Activated B cell treated with CpG ODN at 0.5 μM for 24 hours (primary cell): ENCODE data around the gene AP2M1. TPM values are rescaled to one million over a fixed set of nuclear protein-coding genes. Genes with fewer than 3 reads are reported as not detected.
A peak's percentile ranks its signal among the peaks of the same experiment; 100 is the strongest.

Source experiments
- ATAC-seq: fragments of 200-7000 bp; cut with Tn5 transposase; one replicate; pipeline ENCODE4 v1.10.0; 2021; ENCODE audit warnings: low read depth, mild to moderate bottlenecking, moderate library complexity
- CTCF ChIA-PET: fragments of 350-600 bp; sonication (Branson Sonifier 250); formaldehyde crosslinking; loops from one replicate; lab custom pipeline; 2021; ENCODE audit warnings: antibody characterized with exemption; lab: Charles Lee
- POLR2A ChIA-PET: fragments of 350-600 bp; sonication (Branson Sonifier 250); formaldehyde crosslinking; loops from one replicate; lab custom pipeline; 2021; ENCODE audit warnings: antibody characterized with exemption; lab: Charles Lee
- DNase-seq: peaks from one replicate; pipeline ENCODE4 v3.0.0; 2022
- H3K27ac Mint-ChIP-seq: one replicate; pipeline ENCODE4 v1.8.0; 2020; ENCODE audit warnings: mixed read lengths
- H3K27me3 Mint-ChIP-seq: one replicate; pipeline ENCODE4 v1.8.0; 2021; ENCODE audit warnings: mixed read lengths
- H3K36me3 Mint-ChIP-seq: one replicate; pipeline ENCODE4 v1.8.0; 2021; ENCODE audit warnings: low read depth, mixed read lengths
- H3K4me1 Mint-ChIP-seq: one replicate; pipeline ENCODE4 v1.8.0; 2021; ENCODE audit warnings: mixed read lengths
- H3K4me3 Mint-ChIP-seq: one replicate; pipeline ENCODE4 v1.8.0; 2020; ENCODE audit warnings: mild to moderate bottlenecking, mixed read lengths
- H3K9me3 Mint-ChIP-seq: one replicate; pipeline ENCODE4 v1.8.0; 2020; ENCODE audit warnings: mixed read lengths
- intact Hi-C: fragments of 100-400 bp; cut with micrococcal nuclease; formaldehyde crosslinking; loops from one replicate; pipeline ENCODE4 v1.15.1; 2024
- total RNA-seq: library from RNA; stranded (reverse); gene quantifications from 2 replicates; pipeline ENCODE4 v1.2.3, GENCODE V29; 2022
- TF ChIP-seq, protein P1 (sequence below): fragments of 200-600 bp; IDR thresholded peaks from one replicate; pipeline ENCODE4 v1.8.0; 2022; ENCODE audit warnings: antibody characterized with exemption, mild to moderate bottlenecking

The AP2M1 gene
- total RNA-seq, 1 donor from 2014 or later: 169 TPM

DNA sequence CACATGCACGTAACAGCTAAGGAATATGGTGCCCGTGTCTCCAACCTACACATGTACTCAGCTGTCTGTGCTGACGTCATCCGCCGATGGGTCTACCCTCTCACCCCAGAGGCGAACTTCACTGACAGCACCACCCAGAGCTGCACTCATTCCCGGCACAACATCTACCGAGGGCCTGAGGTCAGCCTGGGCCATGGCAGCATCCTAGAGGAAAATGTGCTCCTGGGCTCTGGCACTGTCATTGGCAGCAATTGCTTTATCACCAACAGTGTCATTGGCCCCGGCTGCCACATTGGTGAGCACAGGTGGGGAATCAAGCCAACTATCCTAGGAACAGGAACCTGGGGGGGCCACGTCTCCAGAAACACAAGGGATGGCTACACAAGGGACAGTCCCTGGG lies 34.2 kb upstream of the AP2M1 start:
- H3K36me3 Mint-ChIP-seq: peaks cover 77% of the 10 kb centered on the region
- DNase-seq: no peak
- TF ChIP-seq, protein P1, sequence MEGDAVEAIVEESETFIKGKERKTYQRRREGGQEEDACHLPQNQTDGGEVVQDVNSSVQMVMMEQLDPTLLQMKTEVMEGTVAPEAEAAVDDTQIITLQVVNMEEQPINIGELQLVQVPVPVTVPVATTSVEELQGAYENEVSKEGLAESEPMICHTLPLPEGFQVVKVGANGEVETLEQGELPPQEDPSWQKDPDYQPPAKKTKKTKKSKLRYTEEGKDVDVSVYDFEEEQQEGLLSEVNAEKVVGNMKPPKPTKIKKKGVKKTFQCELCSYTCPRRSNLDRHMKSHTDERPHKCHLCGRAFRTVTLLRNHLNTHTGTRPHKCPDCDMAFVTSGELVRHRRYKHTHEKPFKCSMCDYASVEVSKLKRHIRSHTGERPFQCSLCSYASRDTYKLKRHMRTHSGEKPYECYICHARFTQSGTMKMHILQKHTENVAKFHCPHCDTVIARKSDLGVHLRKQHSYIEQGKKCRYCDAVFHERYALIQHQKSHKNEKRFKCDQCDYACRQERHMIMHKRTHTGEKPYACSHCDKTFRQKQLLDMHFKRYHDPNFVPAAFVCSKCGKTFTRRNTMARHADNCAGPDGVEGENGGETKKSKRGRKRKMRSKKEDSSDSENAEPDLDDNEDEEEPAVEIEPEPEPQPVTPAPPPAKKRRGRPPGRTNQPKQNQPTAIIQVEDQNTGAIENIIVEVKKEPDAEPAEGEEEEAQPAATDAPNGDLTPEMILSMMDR: no peak
- no peak overlapping the region for H3K4me3 Mint-ChIP-seq
- H3K27ac Mint-ChIP-seq: no peak overlapping the region
- ATAC-seq: no peak
- peaks cover 34% of the 10 kb centered on the region for H3K4me1 Mint-ChIP-seq
- ChIA-PET POLR2A (no interaction called here), CTCF (no interaction called here)
- H3K27me3 Mint-ChIP-seq: no peaks in the 10 kb centered on the region
- no peaks in the 10 kb centered on the region for H3K9me3 Mint-ChIP-seq
- intact Hi-C loops: no loop called here

DNA sequence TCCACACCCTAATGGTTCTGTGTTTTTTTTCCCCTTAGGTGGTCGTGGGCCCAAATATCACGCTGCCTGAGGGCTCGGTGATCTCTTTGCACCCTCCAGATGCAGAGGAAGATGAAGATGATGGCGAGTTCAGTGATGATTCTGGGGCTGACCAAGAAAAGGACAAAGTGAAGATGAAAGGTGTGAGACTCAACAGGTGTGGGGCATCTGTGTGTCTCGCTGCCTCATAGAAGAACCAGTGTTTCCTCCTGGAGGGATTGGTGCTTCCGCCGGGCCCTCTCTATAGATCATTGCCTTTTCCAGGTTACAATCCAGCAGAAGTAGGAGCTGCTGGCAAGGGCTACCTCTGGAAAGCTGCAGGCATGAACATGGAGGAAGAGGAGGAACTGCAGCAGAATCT lies 32.5 kb upstream of the AP2M1 start:
- ATAC-seq (no peak), DNase-seq (no peak)
- H3K27me3 Mint-ChIP-seq: no peaks in the 10 kb centered on the region
- H3K4me3 Mint-ChIP-seq: no peak overlapping the region
- H3K27ac Mint-ChIP-seq: no peak overlapping the region
- TF ChIP-seq, protein P1: no peak
- peaks cover 80% of the 10 kb centered on the region for H3K36me3 Mint-ChIP-seq
- peaks cover 20% of the 10 kb centered on the region for H3K4me1 Mint-ChIP-seq
- no peaks in the 10 kb centered on the region for H3K9me3 Mint-ChIP-seq
- intact Hi-C loops: no loop called here
- POLR2A ChIA-PET: no interaction called here
- CTCF ChIA-PET: no interaction called here

DNA sequence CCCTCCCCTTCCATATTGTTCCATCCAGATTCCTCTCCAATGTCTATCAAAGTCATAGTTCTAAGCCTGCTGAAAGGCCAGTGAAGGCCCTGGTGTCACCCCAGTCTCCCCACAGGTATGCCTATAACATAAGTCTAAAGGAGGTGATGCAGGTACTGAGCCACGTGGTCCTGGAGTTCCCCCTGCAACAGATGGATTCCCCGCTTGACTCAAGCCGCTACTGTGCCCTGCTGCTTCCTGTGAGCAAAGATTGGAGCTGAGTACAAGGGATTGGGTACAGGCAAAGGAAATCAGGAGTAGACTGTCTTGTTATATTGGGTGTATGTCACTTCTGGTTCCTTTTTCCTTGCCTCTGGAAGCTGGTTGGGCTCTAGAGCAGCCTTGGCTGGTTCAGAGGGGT lies 31.3 kb upstream of the AP2M1 start:
- Mint-ChIP-seq H3K27me3 (no peaks in the 10 kb centered on the region), H3K9me3 (no peaks in the 10 kb centered on the region), H3K4me1 (peaks cover 12% of the 10 kb centered on the region), H3K27ac (peak overlapping the region; percentile 53), H3K4me3 (no peak overlapping the region), H3K36me3 (peaks cover 71% of the 10 kb centered on the region)
- ATAC-seq (no peak), DNase-seq (no peak)
- POLR2A ChIA-PET: interaction anchor here (0.5 to 1.4 kb wide), 2 partner anchors 8 to 13 kb away, joined by 4 to 8 read pairs; partner anchors contain the start of gene EIF2B5
- CTCF ChIA-PET: interaction anchor here (1.3 to 2.2 kb wide), 2 partner anchors 8 to 84 kb away, joined by 4 to 7 read pairs; partner anchors contain the start of gene EIF2B5
- TF ChIP-seq, protein P1: no peak
- intact Hi-C loops: no loop called here

DNA sequence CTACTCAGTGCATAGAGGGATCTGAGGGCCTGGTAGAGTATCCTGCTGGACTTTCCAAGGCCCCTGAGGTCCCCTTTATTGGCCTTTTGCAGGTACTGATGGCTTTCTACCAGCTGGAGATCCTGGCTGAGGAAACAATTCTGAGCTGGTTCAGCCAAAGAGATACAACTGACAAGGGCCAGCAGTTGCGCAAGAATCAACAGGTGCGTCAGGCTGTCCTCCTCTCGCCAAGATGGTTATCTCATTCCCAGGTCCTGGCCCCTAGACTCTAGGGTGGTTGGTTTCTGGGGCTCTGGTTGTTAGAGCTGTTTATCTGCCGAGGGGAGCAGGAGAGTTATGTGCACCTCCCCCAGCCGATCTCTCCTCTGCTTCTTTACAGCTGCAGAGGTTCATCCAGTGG lies 30.1 kb upstream of the AP2M1 start:
- Mint-ChIP-seq H3K36me3 (peaks cover 67% of the 10 kb centered on the region), H3K27me3 (no peaks in the 10 kb centered on the region), H3K4me1 (peaks cover 12% of the 10 kb centered on the region), H3K9me3 (no peaks in the 10 kb centered on the region), H3K27ac (no peak overlapping the region), H3K4me3 (no peak overlapping the region)
- ATAC-seq (no peak), DNase-seq (no peak)
- intact Hi-C loops: no loop called here
- ChIA-PET POLR2A (interaction anchor here (0.5 to 1.4 kb wide), 2 partner anchors 9 to 64 kb away, joined by 4 read pairs; partner anchors contain the start of gene EIF2B5), CTCF (interaction anchor here (1.3 to 2.2 kb wide), 2 partner anchors 10 to 83 kb away, joined by 4 to 7 read pairs; partner anchors contain the start of gene EIF2B5)
- TF ChIP-seq, protein P1: no peak

DNA sequence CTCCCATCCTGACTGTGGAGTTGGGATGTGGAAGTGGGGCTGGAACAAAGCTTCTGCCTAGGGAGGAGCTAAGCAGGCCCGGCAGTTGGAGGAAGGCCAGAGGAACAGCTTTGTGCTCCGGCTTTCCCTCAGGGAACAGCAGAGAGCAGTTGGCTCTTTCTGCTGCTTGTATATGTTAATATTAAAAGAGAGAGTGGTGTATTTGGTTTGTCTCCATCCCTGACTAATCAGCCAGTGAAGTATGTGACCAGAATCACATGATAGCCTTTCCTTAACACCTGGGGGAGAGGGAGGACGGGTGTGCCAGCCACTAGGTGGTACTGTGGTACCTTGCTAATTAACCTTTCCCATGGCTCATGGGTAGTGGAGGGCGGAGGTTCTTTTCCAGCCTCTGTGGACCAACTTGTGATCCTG lies 29.5 kb upstream of the AP2M1 start:
- TF ChIP-seq, protein P1: no peak
- CTCF ChIA-PET: interaction anchor here (0.7 to 2.2 kb wide), 4 partner anchors 82 to 142 kb away, joined by 3 to 7 read pairs (median 4); partner anchors contain the start of gene EEF1AKMT4
- POLR2A ChIA-PET: no interaction called here
- intact Hi-C loops: loop anchor here (1.0 kb wide), 2 partner anchors 105 to 144 kb away; no protein-coding TSS in a partner anchor
- Mint-ChIP-seq H3K4me1 (peaks cover 12% of the 10 kb centered on the region), H3K27me3 (no peaks in the 10 kb centered on the region), H3K4me3 (no peak overlapping the region), H3K36me3 (peaks cover 63% of the 10 kb centered on the region), H3K27ac (no peak overlapping the region), H3K9me3 (no peaks in the 10 kb centered on the region)
- no peak for DNase-seq
- peak; percentile 69 for ATAC-seq
